CD4-positive, alpha-beta T cell treated with Interleukin-10 for 1 hour (primary cell): ENCODE results near the gene SMOC2.
"Not testable (repeated sequence)": the region's sequence is repeated elsewhere in the genome, so short reads cannot be mapped to it uniquely, and the experiment has no call there.

Experiments
- DNase-seq: peaks from one replicate; pipeline ENCODE4 v3.0.0-alpha.2; 2020

The SMOC2 gene

GRCh38 chr6:168692193-168692914, 251.4 kb downstream of the SMOC2 start:
- no peak for DNase-seq

- not testable (repeated sequence) for DNase-seq
Observed at GRCh38 chr6:168692915-168693257, 251.9 kb downstream of the SMOC2 start.

- DNase-seq: not testable (repeated sequence)
Observed at GRCh38 chr6:168694797-168695196, 253.8 kb downstream of the SMOC2 start.

GRCh38 chr6:168695701-168696100, 254.7 kb downstream of the SMOC2 start:
- DNase-seq: no peak

GRCh38 chr6:168698923-168699322, 257.9 kb downstream of the SMOC2 start:
- DNase-seq: no peak

GRCh38 chr6:168699631-168700295, 258.8 kb downstream of the SMOC2 start:
- DNase-seq: no peak

- no peak for DNase-seq
Observed at GRCh38 chr6:168700880-168701279, 259.9 kb downstream of the SMOC2 start.

- no peak for DNase-seq
Observed at GRCh38 chr6:168703990-168704389, 263.0 kb downstream of the SMOC2 start.

- no peak for DNase-seq
Observed at GRCh38 chr6:168704678-168705077, 263.7 kb downstream of the SMOC2 start.

GRCh38 chr6:168705271-168705670, 264.3 kb downstream of the SMOC2 start:
- not testable (repeated sequence) for DNase-seq

GRCh38 chr6:168706471-168707177, 265.6 kb downstream of the SMOC2 start:
- no peak for DNase-seq

GRCh38 chr6:168708526-168708925, 267.5 kb downstream of the SMOC2 start:
- no peak for DNase-seq

GRCh38 chr6:168708984-168709383, 268.0 kb downstream of the SMOC2 start:
- no peak for DNase-seq

- DNase-seq: no peak
Observed at GRCh38 chr6:168709390-168709789, 268.4 kb downstream of the SMOC2 start.

GRCh38 chr6:168709991-168710390, 269.0 kb downstream of the SMOC2 start:
- DNase-seq: no peak

- DNase-seq: no peak
Observed at GRCh38 chr6:168711049-168711640, 270.2 kb downstream of the SMOC2 start.

- DNase-seq: no peak
Observed at GRCh38 chr6:168711666-168712300, 270.8 kb downstream of the SMOC2 start.

- no peak for DNase-seq
Observed at GRCh38 chr6:168712993-168713392, 272.0 kb downstream of the SMOC2 start.

- no peak for DNase-seq
Observed at GRCh38 chr6:168713839-168714238, 272.9 kb downstream of the SMOC2 start.

GRCh38 chr6:168714547-168715260, 273.7 kb downstream of the SMOC2 start:
- no peak for DNase-seq

GRCh38 chr6:168715643-168716481, 274.9 kb downstream of the SMOC2 start:
- no peak for DNase-seq
